Trophoblast cell (in vitro differentiated cells and primary cell): ENCODE measurements around the gene ANO6.

Source experiments
- DNase-seq, 2 donors: peaks; one replicate each; pipeline ENCODE4 v3.0.0-alpha.2; 2016
- H2AFZ ChIP-seq: 2 replicates; pipeline ENCODE4 v1.6.1; 2013; ENCODE audit warnings: low read length, moderate library complexity, mild to moderate bottlenecking; ENCODE audit not compliant: insufficient read depth, poor library complexity
- H2AK5ac ChIP-seq: 2 replicates; pipeline ENCODE4 v1.6.1; 2013; ENCODE audit warnings: mild to moderate bottlenecking, low read length
- H2BK120ac ChIP-seq: 2 replicates; pipeline ENCODE4 v1.6.1; 2013; ENCODE audit warnings: low read length, mild to moderate bottlenecking, moderate library complexity; ENCODE audit not compliant: insufficient read depth, poor library complexity
- H2BK12ac ChIP-seq: 2 replicates; pipeline ENCODE4 v1.6.1; 2013; ENCODE audit warnings: mild to moderate bottlenecking, low read length, moderate library complexity
- H2BK5ac ChIP-seq: 2 replicates; pipeline ENCODE4 v1.6.1; 2013; ENCODE audit warnings: low read length, low read depth, moderate library complexity, mild to moderate bottlenecking; ENCODE audit not compliant: poor library complexity
- H3K14ac ChIP-seq: 2 replicates; pipeline ENCODE4 v1.6.1; 2013; ENCODE audit warnings: mild to moderate bottlenecking, low read length
- H3K18ac ChIP-seq: 2 replicates; pipeline ENCODE4 v1.6.1; 2013; ENCODE audit warnings: mild to moderate bottlenecking, low read length
- H3K23ac ChIP-seq: 2 replicates; pipeline ENCODE4 v1.6.1; 2013; ENCODE audit warnings: low read length
- H3K27ac ChIP-seq: 2 replicates; pipeline ENCODE4 v1.5.1; 2013; ENCODE audit warnings: low read depth, mild to moderate bottlenecking, inconsistent platforms, low read length, moderate library complexity
- H3K27me3 ChIP-seq: 2 replicates; pipeline ENCODE4 v1.6.1; 2013; ENCODE audit warnings: inconsistent platforms, mild to moderate bottlenecking, low read length, moderate library complexity; ENCODE audit not compliant: insufficient read depth
- H3K36me3 ChIP-seq, 2 experiments: 1 replicate in 1 of 2; 2 replicates in 1 of 2; pipeline ENCODE4 v1.6.1; 2013; ENCODE audit warnings: low read length in 2 of 2, mild to moderate bottlenecking in 2 of 2, moderate library complexity in 1 of 2; ENCODE audit not compliant: insufficient read depth in 2 of 2, control insufficient read depth in 1 of 2
- H3K4ac ChIP-seq: 2 replicates; pipeline ENCODE4 v1.6.1; 2013; ENCODE audit warnings: low read depth, mild to moderate bottlenecking, low read length, moderate library complexity
- H3K4me1 ChIP-seq, 2 experiments: 1 replicate in 1 of 2; 2 replicates in 1 of 2; pipeline ENCODE4 v1.6.1; 2013; ENCODE audit warnings: low read length in 2 of 2, mild to moderate bottlenecking in 2 of 2, moderate library complexity in 1 of 2; ENCODE audit not compliant: insufficient read depth in 2 of 2, control insufficient read depth in 1 of 2
- H3K4me2 ChIP-seq: 2 replicates; pipeline ENCODE4 v1.6.1; 2013; ENCODE audit warnings: inconsistent platforms, mild to moderate bottlenecking, low read length, moderate library complexity
- H3K4me3 ChIP-seq: 2 replicates; pipeline ENCODE4 v1.5.1; 2013; ENCODE audit warnings: mild to moderate bottlenecking, low read depth, low read length, inconsistent platforms
- H3K79me1 ChIP-seq: one replicate; pipeline ENCODE4 v1.6.1; 2013; ENCODE audit warnings: low read length
- H3K79me2 ChIP-seq: 2 replicates; pipeline ENCODE4 v1.6.1; 2013; ENCODE audit warnings: low read length, mild to moderate bottlenecking; ENCODE audit not compliant: control insufficient read depth, insufficient read depth, poor library complexity
- H3K9ac ChIP-seq: 2 replicates; pipeline ENCODE4 v1.6.1; 2013; ENCODE audit warnings: mild to moderate bottlenecking, low read length
- H3K9me3 ChIP-seq: 2 replicates; pipeline ENCODE4 v1.6.1; 2013; ENCODE audit warnings: low read depth, mild to moderate bottlenecking, control low read depth, inconsistent platforms, low read length; ENCODE audit not compliant: insufficient read depth
- H4K12ac ChIP-seq: 2 replicates; pipeline ENCODE4 v1.6.1; 2013; ENCODE audit warnings: low read depth, mild to moderate bottlenecking, low read length, moderate library complexity
- H4K8ac ChIP-seq: 2 replicates; pipeline ENCODE4 v1.6.1; 2013; ENCODE audit warnings: low read depth, mild to moderate bottlenecking, low read length, moderate library complexity
- H4K91ac ChIP-seq: one replicate; pipeline ENCODE4 v1.6.1; 2013; ENCODE audit warnings: low read depth, mild to moderate bottlenecking, low read length, moderate library complexity
- WGBS: extraction: QIAGEN DNeasy Blood & Tissue Kit; methylation state at CpG from one replicate; pipeline ENCODE4 v1.1.7; 2013; ENCODE audit warnings: missing lambda C conversion rate; ENCODE audit not compliant: insufficient read length, insufficient coverage; ENCODE audit errors: extremely low coverage; 5-methylcytosine and 5-hydroxymethylcytosine counted together

The ANO6 gene

GRCh38 chr12:45248095-45248494, 32.2 kb downstream of the ANO6 start:
- Histone ChIP-seq H3K9me3 (no peaks in the 10 kb centered on the region), H3K4me3 (no peak overlapping the region), H3K27ac (no peak overlapping the region), H2AFZ (no peak overlapping the region), H4K8ac (no peak overlapping the region), H2BK12ac (no peak overlapping the region), H3K4me2 (no peak overlapping the region), H3K9ac (no peak overlapping the region), H2BK120ac (no peak overlapping the region), H3K14ac (no peak overlapping the region), H3K18ac (no peak overlapping the region), H2AK5ac (no peak overlapping the region), H3K36me3 (peaks cover 2 to 3% of the 10 kb centered on the region in 2 experiments), H3K4ac (no peak overlapping the region), H3K27me3 (no peaks in the 10 kb centered on the region), H4K91ac (no peak overlapping the region), H4K12ac (no peak overlapping the region), H3K79me1 (no peaks in the 10 kb centered on the region), H3K79me2 (peaks cover 3% of the 10 kb centered on the region), H3K23ac (no peak overlapping the region), H3K4me1 (no peaks in the 10 kb centered on the region), H2BK5ac (no peak overlapping the region)
- WGBS = no CpG with 5 or more reads among the region's 1 CpG
- DNase-seq = no peak

DNA sequence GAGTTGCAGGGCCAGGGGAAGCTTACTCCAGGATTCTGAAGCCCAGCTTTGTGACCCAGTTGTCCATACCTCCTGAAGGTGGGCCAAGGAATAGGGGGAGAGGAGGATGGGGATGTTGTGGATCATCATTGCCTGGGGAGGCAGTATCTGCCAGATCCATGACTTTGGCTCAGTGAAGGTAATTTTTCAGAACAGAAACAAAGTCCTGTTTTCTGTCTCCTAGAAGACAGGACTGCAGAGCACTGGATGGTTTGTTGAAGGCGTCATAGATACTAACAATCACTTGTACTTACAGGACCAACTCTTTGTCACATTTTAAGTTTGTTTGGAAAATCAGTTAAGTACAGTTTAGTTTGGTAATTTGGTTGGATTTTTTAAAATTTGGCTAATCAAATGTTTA, 38.4 kb downstream of the ANO6 start:
- no peak overlapping the region for H4K91ac ChIP-seq
- H4K12ac ChIP-seq = no peak overlapping the region
- no CpG with 5 or more reads among the region's 1 CpG for whole genome bisulfite sequencing

DNA sequence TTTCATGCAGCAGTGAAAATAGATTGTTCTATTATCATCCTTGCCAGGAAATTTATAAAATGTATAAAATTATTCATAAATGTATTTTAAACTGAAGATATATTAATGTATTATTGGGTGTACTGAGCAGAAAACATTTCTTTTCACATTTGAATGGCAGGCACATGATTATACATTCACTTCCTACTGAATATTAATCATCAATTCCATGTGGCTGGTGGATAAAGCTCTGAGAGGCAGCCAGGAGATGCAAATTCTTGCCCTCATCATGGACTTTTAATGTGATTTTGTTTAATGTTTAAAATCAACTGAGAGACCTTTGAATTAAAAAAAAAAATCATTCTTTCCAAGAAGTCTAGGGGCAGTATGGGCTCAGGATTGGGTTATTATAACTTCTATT, 40.8 kb downstream of the ANO6 start:
- no peak overlapping the region for H2BK120ac ChIP-seq
- no peak overlapping the region for H3K9ac ChIP-seq
- H3K36me3 ChIP-seq = no peaks in the 10 kb centered on the region
- peaks cover 10% of the 10 kb centered on the region for H3K79me2 ChIP-seq
- no peak overlapping the region for H3K4ac ChIP-seq
- H4K8ac ChIP-seq = no peak overlapping the region
- H2BK12ac ChIP-seq = no peak overlapping the region
- H4K91ac ChIP-seq = no peak overlapping the region
- H3K14ac ChIP-seq = no peak overlapping the region
- no peak overlapping the region for H3K23ac ChIP-seq
- H3K27ac ChIP-seq = no peak overlapping the region
- no peaks in the 10 kb centered on the region for H3K9me3 ChIP-seq
- H3K79me1 ChIP-seq = peaks cover 9% of the 10 kb centered on the region
- peaks cover 23 to 33% of the 10 kb centered on the region in 2 experiments for H3K4me1 ChIP-seq
- no peak overlapping the region for H2AK5ac ChIP-seq
- no peak overlapping the region for H3K18ac ChIP-seq
- no peak overlapping the region for H3K4me2 ChIP-seq
- no peak for DNase-seq
- H3K4me3 ChIP-seq = no peak overlapping the region
- no peaks in the 10 kb centered on the region for H3K27me3 ChIP-seq
- no peak overlapping the region for H2BK5ac ChIP-seq
- no peak overlapping the region for H4K12ac ChIP-seq
- no peak overlapping the region for H2AFZ ChIP-seq

More for the DNA sequence above, 38.4 kb downstream of the ANO6 start:
- Histone ChIP-seq H2BK120ac (no peak overlapping the region), H3K27me3 (no peaks in the 10 kb centered on the region), H3K4ac (no peak overlapping the region), H3K27ac (peak overlapping the region; percentile 58), H2AFZ (no peak overlapping the region), H3K9me3 (no peaks in the 10 kb centered on the region), H3K36me3 (peaks cover 2 to 3% of the 10 kb centered on the region in 2 experiments), H3K4me1 (peaks cover 13 to 21% of the 10 kb centered on the region in 2 experiments), H2AK5ac (no peak overlapping the region), H2BK12ac (no peak overlapping the region), H3K23ac (no peak overlapping the region), H3K79me1 (peaks cover 3% of the 10 kb centered on the region), H3K79me2 (peaks cover 7% of the 10 kb centered on the region), H3K18ac (no peak overlapping the region), H3K14ac (no peak overlapping the region), H2BK5ac (no peak overlapping the region), H3K4me3 (no peak overlapping the region), H4K8ac (no peak overlapping the region), H3K4me2 (no peak overlapping the region), H3K9ac (no peak overlapping the region)
- DNase-seq = no peak

- H3K9me3 ChIP-seq = no peaks in the 10 kb centered on the region
- peak overlapping the region; percentile 2 for H4K91ac ChIP-seq
- H3K36me3 ChIP-seq = no peaks in the 10 kb centered on the region
- H3K4ac ChIP-seq = peak overlapping the region; percentile 65
- no peak overlapping the region for H3K4me2 ChIP-seq
- H4K8ac ChIP-seq = peak overlapping the region; percentile 41
- H2BK12ac ChIP-seq = peak overlapping the region; percentile 34
- H3K27ac ChIP-seq = no peak overlapping the region
- peaks cover 10% of the 10 kb centered on the region for H3K79me2 ChIP-seq
- no peaks in the 10 kb centered on the region for H3K27me3 ChIP-seq
- peak overlapping the region; percentile 11 for H2AK5ac ChIP-seq
- H3K23ac ChIP-seq = no peak overlapping the region
- no peak for DNase-seq
- no peak overlapping the region for H3K9ac ChIP-seq
- no CpG with 5 or more reads among the region's 6 CpGs for WGBS
- peak overlapping the region; percentile 63 for H3K18ac ChIP-seq
- H2BK120ac ChIP-seq = no peak overlapping the region
- H3K79me1 ChIP-seq = peaks cover 9% of the 10 kb centered on the region
- no peak overlapping the region for H3K4me3 ChIP-seq
- peak overlapping the region; percentile 37 for H2AFZ ChIP-seq
- no peak overlapping the region for H2BK5ac ChIP-seq
- H3K4me1 ChIP-seq = peaks cover 23 to 33% of the 10 kb centered on the region in 2 experiments
- no peak overlapping the region for H4K12ac ChIP-seq
- H3K14ac ChIP-seq = peak overlapping the region; percentile 28
These were observed 41.5 kb downstream of the ANO6 start for GRCh38 chr12:45257185-45257930.
